GM23338 (cell line): ENCODE data around the gene MEAK7. TPM values are rescaled to one million over a fixed set of nuclear protein-coding genes. Genes with fewer than 3 reads are reported as not detected.

Experiments
- ATAC-seq: fragments of 200-7000 bp; cut with Tn5 transposase; 3 replicates; pipeline ENCODE4 v1.9.1; 2020
- DNase-seq: peaks from one replicate; pipeline ENCODE4 v3.0.0-alpha.2; 2015; ENCODE audit warnings: low spot score
- H2AFZ ChIP-seq: fragments of 200-600 bp; sonication (generic); 2 replicates; pipeline ENCODE4 v1.8.0; 2016; ENCODE audit warnings: antibody characterized with exemption, mild to moderate bottlenecking, moderate library complexity
- H3F3A ChIP-seq: fragments of 200-600 bp; sonication (generic); replicated peaks from 2 replicates; pipeline ENCODE4 v1.8.0; 2017; ENCODE audit warnings: antibody characterized with exemption, mixed run types, low read depth
- H3K27ac ChIP-seq: fragments of 200-600 bp; sonication (generic); 2 replicates; pipeline ENCODE4 v1.6.1; 2016; ENCODE audit warnings: low read depth
- H3K27me3 ChIP-seq: fragments of 200-600 bp; sonication (generic); 2 replicates; pipeline ENCODE4 v1.8.0; 2016; ENCODE audit warnings: mild to moderate bottlenecking, mixed run types, moderate library complexity; ENCODE audit not compliant: insufficient read depth
- H3K36me3 ChIP-seq: fragments of 200-600 bp; sonication (generic); 2 replicates; pipeline ENCODE4 v1.8.0; 2016; ENCODE audit warnings: mild to moderate bottlenecking; ENCODE audit not compliant: insufficient read depth
- H3K4me1 ChIP-seq: fragments of 200-600 bp; sonication (generic); 2 replicates; pipeline ENCODE4 v1.8.0; 2016; ENCODE audit warnings: mild to moderate bottlenecking, moderate library complexity; ENCODE audit not compliant: insufficient read depth
- H3K4me2 ChIP-seq: fragments of 200-600 bp; sonication (generic); 2 replicates; pipeline ENCODE4 v1.7.1; 2017; ENCODE audit warnings: mixed run types
- H3K4me3 ChIP-seq: fragments of 200-600 bp; sonication (generic); 2 replicates; pipeline ENCODE4 v1.6.1; 2016; ENCODE audit warnings: mixed run types
- H3K79me2 ChIP-seq: fragments of 200-600 bp; sonication (generic); replicated peaks from 2 replicates; pipeline ENCODE4 v1.8.0; 2017; ENCODE audit warnings: mild to moderate bottlenecking; ENCODE audit not compliant: insufficient read depth
- H3K9me2 ChIP-seq: fragments of 200-600 bp; sonication (generic); 2 replicates; pipeline ENCODE4 v1.8.0; 2017; ENCODE audit not compliant: insufficient read depth
- H4K20me1 ChIP-seq: fragments of 200-600 bp; sonication (generic); replicated peaks from 2 replicates; pipeline ENCODE4 v1.8.0; 2017; ENCODE audit warnings: mild to moderate bottlenecking; ENCODE audit not compliant: insufficient read depth
- H3K27ac Mint-ChIP-seq: 2 replicates; pipeline ENCODE4 v1.8.0; 2020; ENCODE audit warnings: inconsistent platforms, mild to moderate bottlenecking, moderate library complexity, mixed read lengths
- H3K27me3 Mint-ChIP-seq: 3 replicates; pipeline ENCODE4 v1.8.0; 2022; ENCODE audit warnings: low read depth, mild to moderate bottlenecking, moderate library complexity, mixed read lengths, inconsistent platforms; ENCODE audit not compliant: insufficient read depth, poor library complexity
- H3K36me3 Mint-ChIP-seq: 3 replicates; pipeline ENCODE4 v1.8.0; 2021; ENCODE audit warnings: low read depth, mild to moderate bottlenecking, inconsistent platforms, moderate library complexity, mixed read lengths
- H3K4me1 Mint-ChIP-seq: 3 replicates; pipeline ENCODE4 v1.8.0; 2020; ENCODE audit warnings: mild to moderate bottlenecking, inconsistent platforms, mixed read lengths
- H3K4me3 Mint-ChIP-seq: 3 replicates; pipeline ENCODE4 v1.8.0; 2021; ENCODE audit warnings: moderate library complexity, mild to moderate bottlenecking, inconsistent platforms, mixed read lengths
- H3K9me3 Mint-ChIP-seq: 3 replicates; pipeline ENCODE4 v1.8.0; 2020; ENCODE audit warnings: moderate library complexity, mild to moderate bottlenecking, inconsistent platforms, mixed read lengths
- CREB1 ChIP-seq: fragments of 250-450 bp; sonication (Bioruptor Pico); IDR thresholded peaks from 2 replicates; pipeline ENCODE4 v1.5.0; 2020; ENCODE audit warnings: low read depth, mild to moderate bottlenecking, moderate library complexity
- CTCF ChIP-seq, 2 experiments: fragments of 200-600 bp in 1 of 2; sonication (generic) in 1 of 2; conservative IDR thresholded peaks; 2 replicates each; pipeline versions ENCODE4 v1.5.1 to v1.6.1; 2016 to 2017; ENCODE audit warnings: antibody characterized with exemption in 2 of 2, low read depth in 2 of 2, mild to moderate bottlenecking in 2 of 2, moderate library complexity in 1 of 2
- ETS1 ChIP-seq: IDR thresholded peaks from 2 replicates; pipeline ENCODE4 v1.6.1; 2016; ENCODE audit warnings: antibody characterized with exemption
- EZH2 ChIP-seq: fragments of 200-600 bp; sonication (generic); IDR thresholded peaks from one replicate; pipeline ENCODE4 v1.8.0; 2017; ENCODE audit warnings: antibody characterized with exemption, mild to moderate bottlenecking, low read depth; ENCODE audit not compliant: unreplicated experiment
- EZH2phosphoT487 ChIP-seq: fragments of 200-600 bp; sonication (generic); IDR thresholded peaks from one replicate; pipeline ENCODE4 v1.8.1; 2018; ENCODE audit warnings: antibody characterized with exemption; ENCODE audit not compliant: unreplicated experiment
- NANOG ChIP-seq: IDR thresholded peaks from 2 replicates; pipeline ENCODE4 v1.6.1; 2016; ENCODE audit warnings: antibody characterized with exemption, borderline replicate concordance
- POLR2AphosphoS5 ChIP-seq: IDR thresholded peaks from 2 replicates; pipeline ENCODE4 v1.6.1; 2016; ENCODE audit warnings: antibody characterized with exemption, low read depth
- REST ChIP-seq: IDR thresholded peaks from one replicate; pipeline ENCODE4 v1.6.1; 2018; ENCODE audit warnings: antibody characterized with exemption; ENCODE audit not compliant: unreplicated experiment
- ZNF114 ChIP-seq: fragments of 250-450 bp; sonication (Bioruptor Pico); IDR thresholded peaks from 2 replicates; pipeline ENCODE4 v1.5.0; 2020; ENCODE audit warnings: mild to moderate bottlenecking, moderate library complexity
- ZNF331 ChIP-seq: fragments of 250-450 bp; sonication (Bioruptor Pico); IDR thresholded peaks from 2 replicates; pipeline ENCODE4 v1.5.0; 2020; ENCODE audit warnings: low read depth, mild to moderate bottlenecking, moderate library complexity
- ZNF462 ChIP-seq: fragments of 250-450 bp; sonication (Bioruptor Pico); IDR thresholded peaks from 2 replicates; pipeline ENCODE4 v1.5.0; 2020; ENCODE audit warnings: mild to moderate bottlenecking, moderate library complexity
- polyA plus RNA-seq: library from polyadenylated mRNA; unstranded; fragments of >200 nt; fragmentation: Nextera tagmentation; extraction: Ambion mirVana; gene quantifications from 2 replicates; pipeline ENCODE4 v1.2.1, GENCODE V29; 2016
- total RNA-seq: library from RNA; depleted of rRNA; stranded (reverse); fragments of >200 nt; shearing (Covaris generic); gene quantifications from 2 replicates; pipeline ENCODE4 v1.2.3, GENCODE V29; 2014

MEAK7 gene
- total and polyA plus RNA-seq, 2 experiments from 2014 or later: 7.5 to 17.2 TPM

GRCh38 chr16:84550096-84550495 lies 45.6 kb upstream of the MEAK7 start (continued):
- no peak for TF ChIP-seq REST
- TF ChIP-seq ETS1: no peak

GRCh38 chr16:84548971-84549844 lies 44.7 kb upstream of the MEAK7 start:
- Mint-ChIP-seq H3K36me3 (no peaks in the 10 kb centered on the region), H3K9me3 (no peaks in the 10 kb centered on the region), H3K4me3 (no peak overlapping the region), H3K4me1 (peaks cover 32% of the 10 kb centered on the region), H3K27me3 (peaks cover 18% of the 10 kb centered on the region), H3K27ac (peak overlapping the region; percentile 72)
- TF ChIP-seq CREB1 (CRISPR knock-in tag) (no peak), POLR2AphosphoS5 (no peak), ZNF114 (CRISPR knock-in tag) (no peak), NANOG (no peak), EZH2phosphoT487 (no peak), EZH2 (no peak), ZNF331 (CRISPR knock-in tag) (no peak), CTCF (conservative IDR thresholded peaks at IDR 0.05; ENCODE audit: low read depth in 2 of 2) (no peak), ZNF462 (CRISPR knock-in tag) (no peak)
- 0 out of 2 replicates have a peak, but pooled peaks cover 2% of the 10 kb centered on the region for H3F3A ChIP-seq
- H3K27ac ChIP-seq: no peak overlapping the region
- H3K27me3 ChIP-seq: no peaks in the 10 kb centered on the region
- no peaks in the 10 kb centered on the region; the same call in 1 of the 2 replicates for H4K20me1 ChIP-seq
- H3K4me2 ChIP-seq: no peak overlapping the region
- no peaks in the 10 kb centered on the region for H3K36me3 ChIP-seq
- H3K4me1 ChIP-seq: peaks cover 9% of the 10 kb centered on the region; the same call in 1 of the 2 replicates
- DNase-seq (no peak), ATAC-seq (no peak; the same call in 2 of the 3 replicates)
- H3K79me2 ChIP-seq: no peaks in the 10 kb centered on the region
- 0 out of 2 replicates have a peak overlapping the region, but pooled peaks have one; percentile 52 for H2AFZ ChIP-seq
- H3K9me2 ChIP-seq: no peaks in the 10 kb centered on the region
- no peak overlapping the region for H3K4me3 ChIP-seq
